ENCODE results near the gene MRPL23.

MRPL23 gene

GRCh38 chr11:1928470-1928890, 18.7 kb upstream of the MRPL23 start:
- CTCF ChIA-PET = no interaction called here
- TF ChIP-seq CTCF (IDR thresholded peaks at IDR 0.05; ENCODE audit: control extremely low read depth, extremely low read depth, low read depth, missing control alignments) = no peak
- POLR2A ChIA-PET = no interaction called here
- DNase-seq (ENCODE audit: extremely low spot score) = no peak

GRCh38 chr11:1928891-1929541, 18.1 kb upstream of the MRPL23 start:
- TF ChIP-seq CTCF (IDR thresholded peaks at IDR 0.05; ENCODE audit: control extremely low read depth, extremely low read depth, low read depth, missing control alignments) = no peak
- POLR2A ChIA-PET = no interaction called here

GRCh38 chr11:1929621-1930461, 17.3 kb upstream of the MRPL23 start:
- ChIA-PET CTCF (interaction anchor here (0.7 to 0.9 kb wide), 2 partner anchors 48 to 236 kb away, joined by 3 read pairs; no protein-coding TSS in a partner anchor), POLR2A (no interaction called here)
- no peak for DNase-seq (ENCODE audit: extremely low spot score)
- no peak for TF ChIP-seq CTCF (IDR thresholded peaks at IDR 0.05; ENCODE audit: control extremely low read depth, extremely low read depth, low read depth, missing control alignments)

More at GRCh38 chr11:1928891-1929541, 18.1 kb upstream of the MRPL23 start:
- CTCF ChIA-PET = no interaction called here
- no peak for DNase-seq (ENCODE audit: extremely low spot score)

- no peak for TF ChIP-seq CTCF (IDR thresholded peaks at IDR 0.05; ENCODE audit: control extremely low read depth, extremely low read depth, low read depth, missing control alignments)
- no peak for DNase-seq (ENCODE audit: extremely low spot score)
- ChIA-PET CTCF (interaction anchor here (0.7 to 0.9 kb wide), 2 partner anchors 48 to 236 kb away, joined by 3 read pairs; no protein-coding TSS in a partner anchor), POLR2A (no interaction called here)
Measured at GRCh38 chr11:1930462-1930830, 16.7 kb upstream of the MRPL23 start.

GRCh38 chr11:1931341-1932104, 15.6 kb upstream of the MRPL23 start:
- CTCF ChIA-PET = no interaction called here
- POLR2A ChIA-PET = interaction anchor here (0.6 to 0.7 kb wide), 2 partner anchors 69 to 1113 kb away, joined by 3 to 8 read pairs; no protein-coding TSS in a partner anchor
- TF ChIP-seq CTCF (IDR thresholded peaks at IDR 0.05; ENCODE audit: control extremely low read depth, extremely low read depth, low read depth, missing control alignments) = no peak
- DNase-seq (ENCODE audit: extremely low spot score) = no peak

- no peak for DNase-seq (ENCODE audit: extremely low spot score)
- TF ChIP-seq CTCF (IDR thresholded peaks at IDR 0.05; ENCODE audit: control extremely low read depth, extremely low read depth, low read depth, missing control alignments) = no peak
- ChIA-PET CTCF (no interaction called here), POLR2A (interaction anchor here (0.7 kb wide), 1 partner anchor 68 kb away, joined by 8 read pairs; no protein-coding TSS in a partner anchor)
Measured at GRCh38 chr11:1932105-1932480, 15.0 kb upstream of the MRPL23 start.
